Loucy (cell line): Measurements from ENCODE around the gene BEAN1.

Source experiments
- H2AFZ ChIP-seq: fragments of 200-600 bp; sonication (generic); 2 replicates; pipeline ENCODE4 v1.6.0; 2016; ENCODE audit warnings: antibody characterized with exemption, mild to moderate bottlenecking, low read length, moderate library complexity
- H3F3A ChIP-seq: fragments of 200-600 bp; 2 replicates; pipeline ENCODE4 v1.6.0; 2016; ENCODE audit warnings: antibody characterized with exemption, low read depth, mild to moderate bottlenecking
- H3K27me3 ChIP-seq: fragments of 200-600 bp; sonication (generic); 2 replicates; pipeline ENCODE4 v1.6.1; 2014; ENCODE audit warnings: low read length, mild to moderate bottlenecking; ENCODE audit not compliant: insufficient read depth, poor library complexity, severe bottlenecking
- H3K36me3 ChIP-seq: fragments of 200-600 bp; sonication (generic); 2 replicates; pipeline ENCODE4 v1.6.1; 2016; ENCODE audit warnings: low read length; ENCODE audit not compliant: insufficient read depth
- H3K4me1 ChIP-seq: fragments of 200-600 bp; sonication (generic); 2 replicates; pipeline ENCODE4 v1.5.1; 2014; ENCODE audit warnings: low read length, mild to moderate bottlenecking; ENCODE audit not compliant: insufficient read depth, poor library complexity, severe bottlenecking
- H3K4me2 ChIP-seq: fragments of 200-600 bp; sonication (generic); 2 replicates; pipeline ENCODE4 v1.6.0; 2014; ENCODE audit warnings: antibody characterized with exemption, low read length, low read depth, mild to moderate bottlenecking; ENCODE audit not compliant: poor library complexity, severe bottlenecking
- H3K4me3 ChIP-seq: fragments of 200-600 bp; sonication (generic); 2 replicates; pipeline ENCODE4 v1.5.1; 2014; ENCODE audit warnings: low read length, mild to moderate bottlenecking, mixed read lengths; ENCODE audit not compliant: poor library complexity, severe bottlenecking
- H3K79me2 ChIP-seq: fragments of 200-600 bp; sonication (generic); 2 replicates; pipeline ENCODE4 v1.6.1; 2014; ENCODE audit warnings: low read length; ENCODE audit not compliant: insufficient read depth
- H3K9ac ChIP-seq: fragments of 200-600 bp; sonication (generic); 2 replicates; pipeline ENCODE4 v1.6.0; 2014; ENCODE audit warnings: mild to moderate bottlenecking, low read depth, low read length, moderate library complexity; ENCODE audit not compliant: poor library complexity, severe bottlenecking
- H3K9me2 ChIP-seq: fragments of 200-600 bp; sonication (generic); replicated peaks from 2 replicates; pipeline ENCODE4 v1.6.1; 2016; ENCODE audit warnings: low read depth, low read length, mixed read lengths
- H3K9me3 ChIP-seq: fragments of 200-600 bp; sonication (generic); 2 replicates; pipeline ENCODE4 v1.6.1; 2014; ENCODE audit warnings: mild to moderate bottlenecking, antibody characterized with exemption, low read length, low read depth; ENCODE audit not compliant: insufficient read depth
- H4K20me1 ChIP-seq: fragments of 200-600 bp; sonication (generic); 2 replicates; pipeline ENCODE4 v1.6.0; 2014; ENCODE audit warnings: antibody characterized with exemption, low read length, mild to moderate bottlenecking; ENCODE audit not compliant: insufficient read depth, poor library complexity, severe bottlenecking
- EZH2phosphoT487 ChIP-seq: fragments of 200-600 bp; IDR thresholded peaks from 2 replicates; pipeline ENCODE4 v1.6.1; 2018; ENCODE audit warnings: antibody characterized with exemption, mild to moderate bottlenecking, moderate library complexity, borderline replicate concordance
- TF ChIP-seq, protein P1 (sequence below): fragments of 200-600 bp; sonication (generic); conservative IDR thresholded peaks from 2 replicates; pipeline ENCODE4 v1.5.1; 2014; ENCODE audit warnings: mild to moderate bottlenecking, antibody characterized with exemption, low read length

BEAN1 gene

DNA sequence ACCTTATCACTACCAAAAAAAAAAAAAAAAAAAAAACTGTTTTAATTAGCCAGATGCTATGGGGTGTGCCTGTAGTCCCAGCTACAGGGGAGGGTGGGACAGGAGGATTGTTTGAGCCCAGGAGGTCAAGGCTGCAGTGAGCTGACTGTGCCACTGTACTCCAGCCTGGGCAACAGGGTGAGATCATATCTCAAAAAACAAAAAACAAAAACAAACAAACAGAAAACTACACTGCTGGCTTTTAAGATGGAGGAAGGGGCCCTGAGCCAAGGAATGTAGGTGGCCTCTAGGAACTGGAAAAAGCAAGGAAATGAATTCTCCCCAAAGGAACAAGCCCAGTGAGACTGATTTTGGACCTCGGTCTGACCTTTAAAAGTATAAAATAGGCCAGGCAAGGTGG lies 61.4 kb downstream of the BEAN1 start:
- H3K36me3 ChIP-seq: no peaks in the 10 kb centered on the region
- TF ChIP-seq, protein P1, sequence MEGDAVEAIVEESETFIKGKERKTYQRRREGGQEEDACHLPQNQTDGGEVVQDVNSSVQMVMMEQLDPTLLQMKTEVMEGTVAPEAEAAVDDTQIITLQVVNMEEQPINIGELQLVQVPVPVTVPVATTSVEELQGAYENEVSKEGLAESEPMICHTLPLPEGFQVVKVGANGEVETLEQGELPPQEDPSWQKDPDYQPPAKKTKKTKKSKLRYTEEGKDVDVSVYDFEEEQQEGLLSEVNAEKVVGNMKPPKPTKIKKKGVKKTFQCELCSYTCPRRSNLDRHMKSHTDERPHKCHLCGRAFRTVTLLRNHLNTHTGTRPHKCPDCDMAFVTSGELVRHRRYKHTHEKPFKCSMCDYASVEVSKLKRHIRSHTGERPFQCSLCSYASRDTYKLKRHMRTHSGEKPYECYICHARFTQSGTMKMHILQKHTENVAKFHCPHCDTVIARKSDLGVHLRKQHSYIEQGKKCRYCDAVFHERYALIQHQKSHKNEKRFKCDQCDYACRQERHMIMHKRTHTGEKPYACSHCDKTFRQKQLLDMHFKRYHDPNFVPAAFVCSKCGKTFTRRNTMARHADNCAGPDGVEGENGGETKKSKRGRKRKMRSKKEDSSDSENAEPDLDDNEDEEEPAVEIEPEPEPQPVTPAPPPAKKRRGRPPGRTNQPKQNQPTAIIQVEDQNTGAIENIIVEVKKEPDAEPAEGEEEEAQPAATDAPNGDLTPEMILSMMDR: no peak
- TF ChIP-seq EZH2phosphoT487: no peak
- H3K4me3 ChIP-seq: no peak overlapping the region
- no peaks in the 10 kb centered on the region for H4K20me1 ChIP-seq
- no peak overlapping the region for H3K4me2 ChIP-seq
- H3K79me2 ChIP-seq: no peaks in the 10 kb centered on the region
- no peaks in the 10 kb centered on the region for H3K27me3 ChIP-seq
- H3K9me2 ChIP-seq: no peaks in the 10 kb centered on the region
- no peak overlapping the region for H2AFZ ChIP-seq
- no peaks in the 10 kb centered on the region for H3F3A ChIP-seq
- no peak overlapping the region for H3K9ac ChIP-seq
- H3K9me3 ChIP-seq: no peaks in the 10 kb centered on the region
- peaks cover 27% of the 10 kb centered on the region for H3K4me1 ChIP-seq

GRCh38 chr16:66489385-66489784 lies 62.3 kb downstream of the BEAN1 start:
- no peak overlapping the region for H3K4me2 ChIP-seq
- no peak overlapping the region for H2AFZ ChIP-seq
- no peaks in the 10 kb centered on the region for H3F3A ChIP-seq
- H3K4me3 ChIP-seq: no peak overlapping the region
- no peaks in the 10 kb centered on the region for H3K9me2 ChIP-seq
- H3K79me2 ChIP-seq: no peaks in the 10 kb centered on the region
- TF ChIP-seq, protein P1: no peak
- no peak for TF ChIP-seq EZH2phosphoT487
- H4K20me1 ChIP-seq: no peaks in the 10 kb centered on the region
- peaks cover 22% of the 10 kb centered on the region for H3K4me1 ChIP-seq
- H3K9ac ChIP-seq: no peak overlapping the region
- no peaks in the 10 kb centered on the region for H3K36me3 ChIP-seq
- H3K9me3 ChIP-seq: no peaks in the 10 kb centered on the region
- no peaks in the 10 kb centered on the region for H3K27me3 ChIP-seq

DNA sequence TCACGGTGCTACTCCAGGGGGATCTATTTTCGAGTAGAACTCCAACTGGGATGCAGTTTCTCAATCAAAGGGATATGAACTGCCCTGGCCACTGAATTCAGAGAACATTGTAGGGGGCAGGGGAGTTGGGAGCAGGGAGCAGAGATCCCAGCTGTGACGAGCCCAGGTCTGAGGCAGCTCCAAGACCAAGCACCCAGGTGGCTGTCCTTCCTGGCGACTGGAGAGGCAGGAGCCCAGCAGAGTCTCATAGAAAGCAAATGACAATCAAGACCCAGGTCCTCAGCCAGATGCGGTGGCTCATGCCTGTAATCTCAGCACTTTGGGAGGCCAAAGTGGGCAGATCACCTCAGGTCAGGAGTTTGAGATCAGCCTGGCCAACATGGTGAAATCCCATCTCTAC lies 62.7 kb downstream of the BEAN1 start:
- Histone ChIP-seq H3K9me2 (no peaks in the 10 kb centered on the region), H3K36me3 (no peaks in the 10 kb centered on the region), H3K9ac (no peak overlapping the region), H3K4me1 (peaks cover 22% of the 10 kb centered on the region), H2AFZ (no peak overlapping the region), H3F3A (no peaks in the 10 kb centered on the region), H4K20me1 (no peaks in the 10 kb centered on the region), H3K9me3 (no peaks in the 10 kb centered on the region), H3K4me2 (no peak overlapping the region), H3K4me3 (no peak overlapping the region), H3K27me3 (no peaks in the 10 kb centered on the region), H3K79me2 (no peaks in the 10 kb centered on the region)
- TF ChIP-seq, protein P1: no peak
- TF ChIP-seq EZH2phosphoT487: no peak
